SK-N-MC (cell line): Measurements from ENCODE around the gene HBE1.

Experiments used
- EZH2 ChIP-seq: fragments of 200-600 bp; sonication (generic); IDR thresholded peaks from one replicate; pipeline ENCODE4 v1.6.1; 2017; ENCODE audit warnings: antibody characterized with exemption
- FOXP2 ChIP-seq: optimal IDR thresholded peaks from 2 replicates; pipeline ENCODE3; 2011; ENCODE audit warnings: mild to moderate bottlenecking, moderate library complexity; ENCODE audit not compliant: insufficient read depth; ENCODE audit errors: extremely low read length, control extremely low read depth
- POLR2AphosphoS5 ChIP-seq: IDR thresholded peaks from 2 replicates; pipeline ENCODE4 v1.6.1; 2012; ENCODE audit warnings: mild to moderate bottlenecking, low read depth, low read length, borderline replicate concordance

- TF ChIP-seq POLR2AphosphoS5 (no peak), FOXP2 (no peak), EZH2 (no peak)
Observed at GRCh38 chr11:5247472-5248192, 22.1 kb downstream of the HBE1 start.
